Chondrocyte (in vitro differentiated cells): ENCODE data around the gene OR11H7. TPM values are rescaled to one million over a fixed set of nuclear protein-coding genes. Genes with fewer than 3 reads are reported as not detected.
"Not testable (repeated sequence)": the region's sequence is repeated elsewhere in the genome, so short reads cannot be mapped to it uniquely, and the experiment has no call there.

ENCODE experiments used
- DNase-seq: peaks from one replicate; pipeline ENCODE4 v3.0.0; 2021; ENCODE audit warnings: mixed read lengths, low spot score
- H3K27ac Mint-ChIP-seq: one replicate; pipeline ENCODE4 v1.8.0; 2021; ENCODE audit warnings: mild to moderate bottlenecking, moderate library complexity, mixed read lengths; ENCODE audit not compliant: unreplicated experiment
- H3K27me3 Mint-ChIP-seq: 2 replicates; pipeline ENCODE4 v1.8.0; 2021; ENCODE audit warnings: low read depth, mixed read lengths
- H3K36me3 Mint-ChIP-seq: 2 replicates; pipeline ENCODE4 v1.8.0; 2021; ENCODE audit warnings: low read depth, mixed read lengths
- H3K4me1 Mint-ChIP-seq: 2 replicates; pipeline ENCODE4 v1.8.0; 2021; ENCODE audit warnings: low read depth, mild to moderate bottlenecking, mixed read lengths
- H3K4me3 Mint-ChIP-seq: one replicate; pipeline ENCODE4 v1.8.0; 2021; ENCODE audit warnings: mild to moderate bottlenecking, moderate library complexity, mixed read lengths; ENCODE audit not compliant: unreplicated experiment
- H3K9me3 Mint-ChIP-seq: 2 replicates; pipeline ENCODE4 v1.8.0; 2021; ENCODE audit warnings: low read depth, mixed read lengths
- CTCF ChIP-seq: fragments of 200-600 bp; sonication (generic); IDR thresholded peaks from 2 replicates; pipeline ENCODE4 v1.5.0; 2021; ENCODE audit warnings: antibody characterized with exemption, mild to moderate bottlenecking, moderate library complexity
- total RNA-seq: library from RNA; stranded (reverse); gene quantifications from 3 replicates; pipeline ENCODE4 v1.2.1, GENCODE V29; 2021

OR11H7 gene
- total RNA-seq, 1 donor from 2014 or later, result not detected

- no peak for TF ChIP-seq CTCF
- Mint-ChIP-seq H3K27me3 (no peaks in the 10 kb centered on the region), H3K36me3 (no peaks in the 10 kb centered on the region), H3K27ac (no peak within 1 kb of the TSS), H3K4me3 (no peak within 1 kb of the TSS), H3K4me1 (no peaks in the 10 kb centered on the region), H3K9me3 (peaks cover 8% of the 10 kb centered on the region)
- DNase-seq, result no peak
These were observed 5.4 kb upstream of the OR11H7 start, which contains the start of gene OR11H6 for GRCh38 chr14:20223410-20223809. TSS of gene OR11H6 (plus strand) at chr14:20223710. CDS start at chr14:20223710, 0 bp downstream.

GRCh38 chr14:20235415-20235814, 6.6 kb downstream of the OR11H7 start:
- not testable (repeated sequence) for DNase-seq, H3K27me3 Mint-ChIP-seq, H3K4me1 Mint-ChIP-seq, H3K36me3 Mint-ChIP-seq, H3K27ac Mint-ChIP-seq, H3K9me3 Mint-ChIP-seq, H3K4me3 Mint-ChIP-seq

GRCh38 chr14:20247646-20248246, 19.0 kb downstream of the OR11H7 start:
- H3K4me3 Mint-ChIP-seq, result no peak overlapping the region
- H3K9me3 Mint-ChIP-seq, result peaks cover 13% of the 10 kb centered on the region
- no peaks in the 10 kb centered on the region for H3K27me3 Mint-ChIP-seq
- no peaks in the 10 kb centered on the region for H3K36me3 Mint-ChIP-seq
- no peak for TF ChIP-seq CTCF
- no peaks in the 10 kb centered on the region for H3K4me1 Mint-ChIP-seq
- H3K27ac Mint-ChIP-seq, result no peak overlapping the region
- DNase-seq, result no peak

- no peak overlapping the region for H3K27ac Mint-ChIP-seq
- no peak for TF ChIP-seq CTCF
- H3K27me3 Mint-ChIP-seq, result no peaks in the 10 kb centered on the region
- no peak overlapping the region for H3K4me3 Mint-ChIP-seq
- H3K4me1 Mint-ChIP-seq, result no peaks in the 10 kb centered on the region
- no peaks in the 10 kb centered on the region for H3K36me3 Mint-ChIP-seq
- no peak for DNase-seq
- no peaks in the 10 kb centered on the region for H3K9me3 Mint-ChIP-seq
These were observed 33.9 kb downstream of the OR11H7 start for GRCh38 chr14:20262642-20263128.

GRCh38 chr14:20264361-20264760, 35.6 kb downstream of the OR11H7 start:
- H3K36me3 Mint-ChIP-seq, DNase-seq, H3K27me3 Mint-ChIP-seq, H3K4me3 Mint-ChIP-seq, H3K4me1 Mint-ChIP-seq, H3K9me3 Mint-ChIP-seq, H3K27ac Mint-ChIP-seq: not testable (repeated sequence)

GRCh38 chr14:20274062-20274461, 45.3 kb downstream of the OR11H7 start:
- peaks cover 14% of the 10 kb centered on the region for H3K36me3 Mint-ChIP-seq
- no peak overlapping the region for H3K4me3 Mint-ChIP-seq
- DNase-seq, result no peak
- H3K27ac Mint-ChIP-seq, result no peak overlapping the region
- peaks cover 30% of the 10 kb centered on the region for H3K9me3 Mint-ChIP-seq
- H3K4me1 Mint-ChIP-seq, result no peaks in the 10 kb centered on the region
- H3K27me3 Mint-ChIP-seq, result no peaks in the 10 kb centered on the region
- no peak for TF ChIP-seq CTCF
